CD4-positive, CD25-positive, alpha-beta regulatory T cell (primary cell): Measurements from ENCODE around the gene ZNF593. TPM values are rescaled to one million over a fixed set of nuclear protein-coding genes. Genes with fewer than 3 reads are reported as not detected.

Experiments
- ATAC-seq, 2 donors: fragments of 150-1000 bp; cut with Tn5 transposase; one replicate each; pipeline ENCODE4 v1.10.0; 2021; ENCODE audit warnings: low read depth in 2 of 2, moderate number of reproducible peaks in 2 of 2, moderate library complexity in 1 of 2
- DNase-seq, 3 donors: peaks; one replicate each; pipeline versions ENCODE4 v3.0.0 to v3.0.0-alpha.2; 2012 to 2022; ENCODE audit warnings: mixed read lengths in 1 of 3
- H3K27ac ChIP-seq: one replicate; pipeline ENCODE4 v1.7.0; 2013; ENCODE audit warnings: mild to moderate bottlenecking, low read length; ENCODE audit not compliant: insufficient read depth, poor library complexity, severe bottlenecking
- H3K27me3 ChIP-seq: one replicate; pipeline ENCODE4 v1.7.0; 2013; ENCODE audit warnings: low read length; ENCODE audit not compliant: control insufficient read depth, insufficient read depth
- H3K36me3 ChIP-seq: one replicate; pipeline ENCODE4 v1.7.0; 2013; ENCODE audit warnings: mild to moderate bottlenecking, low read length, moderate library complexity; ENCODE audit not compliant: control insufficient read depth, insufficient read depth
- H3K4me1 ChIP-seq: 2 replicates; pipeline ENCODE4 v1.7.0; 2013; ENCODE audit warnings: mild to moderate bottlenecking, low read length; ENCODE audit not compliant: insufficient read depth, control insufficient read depth, poor library complexity, severe bottlenecking
- H3K4me3 ChIP-seq: one replicate; pipeline ENCODE4 v1.7.0; 2013; ENCODE audit warnings: low read depth, mild to moderate bottlenecking, low read length, moderate library complexity
- H3K9me3 ChIP-seq, 2 experiments: 1 replicate in 1 of 2; 2 replicates in 1 of 2; pipeline ENCODE4 v1.7.0; 2013; ENCODE audit warnings: low read length in 2 of 2, mild to moderate bottlenecking in 1 of 2, moderate library complexity in 1 of 2; ENCODE audit not compliant: control insufficient read depth in 2 of 2
- H3K27ac Mint-ChIP-seq, 3 donors: one replicate each; pipeline ENCODE4 v1.8.0; 2020 to 2022; ENCODE audit warnings: mild to moderate bottlenecking in 3 of 3, mixed read lengths in 3 of 3, moderate library complexity in 2 of 3
- H3K27me3 Mint-ChIP-seq: one replicate; pipeline ENCODE4 v1.8.0; 2022; ENCODE audit warnings: mild to moderate bottlenecking, mixed read lengths
- H3K36me3 Mint-ChIP-seq: one replicate; pipeline ENCODE4 v1.8.0; 2020; ENCODE audit warnings: mixed read lengths
- H3K4me1 Mint-ChIP-seq, 4 donors: one replicate each; pipeline ENCODE4 v1.8.0; 2020 to 2022; ENCODE audit warnings: mixed read lengths in 4 of 4, mild to moderate bottlenecking in 1 of 4
- H3K4me3 Mint-ChIP-seq, 4 donors: one replicate each; pipeline ENCODE4 v1.8.0; 2020 to 2022; ENCODE audit warnings: mild to moderate bottlenecking in 4 of 4, mixed read lengths in 4 of 4, moderate library complexity in 3 of 4
- H3K9me3 Mint-ChIP-seq, 7 donors: one replicate each; pipeline ENCODE4 v1.8.0; 2020 to 2022; ENCODE audit warnings: mixed read lengths in 7 of 7, mild to moderate bottlenecking in 3 of 7, moderate library complexity in 2 of 7
- polyA plus RNA-seq, 4 donors: library from polyadenylated mRNA; unstranded; fragments of 300-500 nt; fragmentation: Illumina TruSeq; gene quantifications; one replicate each; pipeline ENCODE4 v1.2.3, GENCODE V29; 2021
- total RNA-seq: library from RNA; stranded (reverse); gene quantifications from one replicate; pipeline ENCODE4 v1.2.3, GENCODE V29; 2022

The ZNF593 gene
- total and polyA plus RNA-seq, 5 donors from 2014 or later, result 16.8 to 65.6 (median 46.1) TPM

DNA sequence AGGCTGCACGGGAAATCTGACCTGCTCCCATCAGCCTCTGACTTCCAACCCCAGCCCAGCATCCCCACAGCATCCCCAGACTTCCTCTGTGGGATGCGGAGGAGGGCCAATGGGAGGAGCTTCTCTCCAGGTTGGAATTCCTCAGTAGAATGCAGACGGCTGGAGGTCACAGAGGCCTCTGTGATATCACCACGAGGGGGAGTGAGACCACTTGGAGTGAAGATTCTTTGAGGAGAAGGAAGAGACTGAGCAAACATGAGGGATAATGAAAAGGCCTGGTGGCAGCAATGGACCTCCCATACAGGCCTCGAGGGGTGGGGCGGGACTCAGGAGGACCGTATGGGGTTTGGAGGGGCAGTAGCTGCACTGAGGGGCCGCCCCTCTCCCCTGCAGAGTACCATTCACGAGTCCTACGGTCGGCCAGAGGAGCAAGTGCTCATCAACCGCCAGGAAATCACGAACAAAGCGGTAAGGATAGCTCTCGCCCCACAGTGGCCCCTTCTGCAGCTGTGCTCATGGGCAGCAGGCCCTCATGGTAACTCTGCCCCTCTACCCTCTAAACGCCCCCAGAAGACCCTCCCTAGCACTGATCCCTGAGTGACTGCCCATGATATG is 20.8 kb downstream of the ZNF593 start, which contains the start of gene CATSPER4:
CATSPER4 (plus strand) TSS at position 230 of the 615 bp plus-strand sequence; CDS start at position 256, 26 bp downstream.
- Histone ChIP-seq H3K9me3 (no peaks in the 10 kb centered on the region), H3K27ac (no peak within 1 kb of the TSS), H3K4me3 (no peak within 1 kb of the TSS), H3K36me3 (no peaks in the 10 kb centered on the region), H3K27me3 (no peaks in the 10 kb centered on the region), H3K4me1 (peaks cover 4% of the 10 kb centered on the region)
- Mint-ChIP-seq H3K36me3 (peaks cover 7% of the 10 kb centered on the region), H3K4me1 (peaks cover 0 to 15% (median 7%) of the 10 kb centered on the region in 4 donors), H3K27ac (peak within 1 kb of the TSS in 2 of 3 donors; percentile 52 to 78), H3K4me3 (no peak within 1 kb of the TSS), H3K9me3 (peaks cover 0 to 4% (median 0%) of the 10 kb centered on the region in 7 donors), H3K27me3 (peaks cover 7% of the 10 kb centered on the region)
- ATAC-seq (no peak), DNase-seq (peak in 2 of 3 donors; percentile 20 to 39)

- Mint-ChIP-seq H3K9me3 (peaks cover 0 to 4% (median 0%) of the 10 kb centered on the region in 7 donors), H3K27ac (peak overlapping the region in 2 of 3 donors; percentile 22 to 52), H3K4me3 (peak overlapping the region in 1 of 4 donors; percentile 10), H3K4me1 (peaks cover 0 to 15% (median 7%) of the 10 kb centered on the region in 4 donors), H3K27me3 (peaks cover 11% of the 10 kb centered on the region), H3K36me3 (peaks cover 4% of the 10 kb centered on the region)
- H3K36me3 ChIP-seq, result no peaks in the 10 kb centered on the region
- H3K9me3 ChIP-seq, result no peaks in the 10 kb centered on the region
- DNase-seq (peak in 1 of 3 donors; percentile 57), ATAC-seq (no peak)
- peaks cover 4% of the 10 kb centered on the region for H3K4me1 ChIP-seq
- H3K27me3 ChIP-seq, result no peaks in the 10 kb centered on the region
- H3K4me3 ChIP-seq, result no peak overlapping the region
- no peak overlapping the region for H3K27ac ChIP-seq
These were observed 22.0 kb downstream of the ZNF593 start for GRCh38 chr1:26191739-26192138.

GRCh38 chr1:26195805-26196204 is 26.1 kb downstream of the ZNF593 start:
- H3K27ac Mint-ChIP-seq, result no peak overlapping the region

DNA sequence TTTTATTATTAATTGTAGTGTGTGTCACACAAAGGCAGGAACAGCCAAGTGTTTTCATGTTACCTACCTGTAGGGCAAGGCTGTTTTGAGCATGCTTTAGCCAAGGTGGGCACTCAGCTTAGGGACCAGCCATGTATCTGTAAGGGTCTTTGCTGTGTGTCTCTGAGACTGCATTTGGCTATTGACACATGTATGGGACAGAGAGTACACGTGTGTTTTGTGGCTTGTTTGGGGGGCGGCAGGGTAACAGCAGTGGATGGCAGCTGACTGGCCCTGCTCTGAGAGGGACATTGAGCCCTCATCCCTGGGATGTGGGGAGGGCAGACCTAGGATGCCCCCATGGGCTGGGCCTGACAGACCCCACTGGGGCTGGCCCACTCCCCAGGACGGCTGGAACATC is 27.6 kb downstream of the ZNF593 start:
- Mint-ChIP-seq H3K27ac (no peak overlapping the region), H3K4me1 (peaks cover 5 to 33% (median 18%) of the 10 kb centered on the region in 4 donors), H3K27me3 (peaks cover 16% of the 10 kb centered on the region), H3K4me3 (no peak overlapping the region), H3K9me3 (peaks cover 0 to 1% (median 0%) of the 10 kb centered on the region in 7 donors), H3K36me3 (no peaks in the 10 kb centered on the region)
- DNase-seq (no peak), ATAC-seq (no peak)
- Histone ChIP-seq H3K9me3 (no peaks in the 10 kb centered on the region), H3K27ac (no peak overlapping the region), H3K36me3 (no peaks in the 10 kb centered on the region), H3K4me3 (no peak overlapping the region), H3K4me1 (peaks cover 18% of the 10 kb centered on the region), H3K27me3 (no peaks in the 10 kb centered on the region)

More at GRCh38 chr1:26195805-26196204, 26.1 kb downstream of the ZNF593 start:
- H3K4me3 Mint-ChIP-seq, result no peak overlapping the region
- Histone ChIP-seq H3K4me1 (peaks cover 8% of the 10 kb centered on the region), H3K27me3 (no peaks in the 10 kb centered on the region), H3K36me3 (no peaks in the 10 kb centered on the region), H3K27ac (no peak overlapping the region), H3K4me3 (no peak overlapping the region), H3K9me3 (no peaks in the 10 kb centered on the region)
- ATAC-seq (no peak), DNase-seq (no peak)
- peaks cover 0 to 27% (median 11%) of the 10 kb centered on the region in 4 donors for H3K4me1 Mint-ChIP-seq
- H3K9me3 Mint-ChIP-seq, result peaks cover 0 to 4% (median 0%) of the 10 kb centered on the region in 7 donors
- H3K27me3 Mint-ChIP-seq, result peaks cover 16% of the 10 kb centered on the region
- no peaks in the 10 kb centered on the region for H3K36me3 Mint-ChIP-seq

DNA sequence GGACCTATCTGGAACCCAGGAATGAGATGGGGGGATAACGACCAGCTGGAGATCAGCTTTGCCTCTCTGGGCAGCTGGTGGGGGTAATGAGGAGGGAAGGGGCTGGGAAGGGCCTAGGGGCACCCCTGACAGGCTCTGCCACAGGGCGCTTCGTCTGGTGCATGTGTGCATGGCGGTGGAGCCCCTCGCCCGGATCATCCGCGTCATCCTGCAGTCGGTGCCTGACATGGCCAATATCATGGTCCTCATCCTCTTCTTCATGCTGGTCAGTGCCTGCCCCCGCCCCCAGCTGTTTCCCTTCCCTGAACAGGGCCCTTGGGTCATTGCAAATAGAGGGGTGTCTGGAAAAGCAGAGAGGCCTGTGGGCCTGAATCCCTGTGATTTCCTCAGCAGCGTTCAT is 28.1 kb downstream of the ZNF593 start:
- Mint-ChIP-seq H3K27ac (no peak overlapping the region), H3K4me3 (no peak overlapping the region), H3K36me3 (no peaks in the 10 kb centered on the region), H3K9me3 (peaks cover 0 to 1% (median 0%) of the 10 kb centered on the region in 7 donors), H3K4me1 (peaks cover 5 to 36% (median 22%) of the 10 kb centered on the region in 4 donors), H3K27me3 (peaks cover 16% of the 10 kb centered on the region)
- no peak for DNase-seq
- no peaks in the 10 kb centered on the region for H3K36me3 ChIP-seq
- peaks cover 23% of the 10 kb centered on the region for H3K4me1 ChIP-seq
- ATAC-seq, result no peak
- H3K9me3 ChIP-seq, result no peaks in the 10 kb centered on the region
- H3K27ac ChIP-seq, result no peak overlapping the region
- no peaks in the 10 kb centered on the region for H3K27me3 ChIP-seq
- no peak overlapping the region for H3K4me3 ChIP-seq

GRCh38 chr1:26200413-26200812 is 30.7 kb downstream of the ZNF593 start:
- Mint-ChIP-seq H3K4me3 (peak overlapping the region in 2 of 4 donors; percentile 39 to 43), H3K4me1 (peaks cover 5 to 47% (median 26%) of the 10 kb centered on the region in 4 donors), H3K36me3 (no peaks in the 10 kb centered on the region), H3K27ac (peak overlapping the region; percentile 72 to 98 (median 88)), H3K27me3 (peaks cover 10% of the 10 kb centered on the region), H3K9me3 (no peaks in the 10 kb centered on the region)
- H3K4me3 ChIP-seq, result no peak overlapping the region
- H3K27me3 ChIP-seq, result no peaks in the 10 kb centered on the region
- H3K36me3 ChIP-seq, result no peaks in the 10 kb centered on the region
- no peak for DNase-seq
- peaks cover 29% of the 10 kb centered on the region for H3K4me1 ChIP-seq
- H3K9me3 ChIP-seq, result no peaks in the 10 kb centered on the region
- ATAC-seq, result no peak
- no peak overlapping the region for H3K27ac ChIP-seq

GRCh38 chr1:26203642-26204318 is 34.1 kb downstream of the ZNF593 start:
- H3K27ac Mint-ChIP-seq, result peak overlapping the region; percentile 32 to 98 (median 91)

More at GRCh38 chr1:26203642-26204318, 34.1 kb downstream of the ZNF593 start:
- Mint-ChIP-seq H3K4me1 (peaks cover 5 to 47% (median 26%) of the 10 kb centered on the region in 4 donors), H3K36me3 (no peaks in the 10 kb centered on the region), H3K9me3 (no peaks in the 10 kb centered on the region), H3K27me3 (peaks cover 5% of the 10 kb centered on the region), H3K4me3 (no peak overlapping the region)
- H3K4me1 ChIP-seq, result peaks cover 29% of the 10 kb centered on the region
- no peaks in the 10 kb centered on the region for H3K9me3 ChIP-seq
- ATAC-seq (no peak), DNase-seq (peak in 1 of 3 donors; percentile 27)
- H3K4me3 ChIP-seq, result no peak overlapping the region
- H3K36me3 ChIP-seq, result no peaks in the 10 kb centered on the region
- H3K27ac ChIP-seq, result no peak overlapping the region
- H3K27me3 ChIP-seq, result no peaks in the 10 kb centered on the region
